Mesothelial cell of epicardium (in vitro differentiated cells): ENCODE measurements around the gene SNX9. TPM values are rescaled to one million over a fixed set of nuclear protein-coding genes. Genes with fewer than 3 reads are reported as not detected.
"Not testable (repeated sequence)": the region's sequence is repeated elsewhere in the genome, so short reads cannot be mapped to it uniquely, and the experiment has no call there.

ENCODE experiments used
- DNase-seq, 2 experiments: peaks; one replicate each; pipeline ENCODE4 v3.0.0; 2021; ENCODE audit warnings: low spot score in 2 of 2; ENCODE audit not compliant: unreplicated experiment in 2 of 2
- H3K27ac Mint-ChIP-seq: 2 replicates; pipeline ENCODE4 v1.8.0; 2021; ENCODE audit warnings: mixed read lengths
- H3K27me3 Mint-ChIP-seq: 2 replicates; pipeline ENCODE4 v1.8.0; 2021; ENCODE audit warnings: low read depth, mixed read lengths
- H3K36me3 Mint-ChIP-seq: 2 replicates; pipeline ENCODE4 v1.8.0; 2021; ENCODE audit warnings: mixed read lengths
- H3K4me1 Mint-ChIP-seq: 2 replicates; pipeline ENCODE4 v1.8.0; 2021; ENCODE audit warnings: mixed read lengths
- H3K4me3 Mint-ChIP-seq: 2 replicates; pipeline ENCODE4 v1.8.0; 2021; ENCODE audit warnings: mild to moderate bottlenecking, moderate library complexity, mixed read lengths
- H3K9me3 Mint-ChIP-seq: 2 replicates; pipeline ENCODE4 v1.8.0; 2021; ENCODE audit warnings: mixed read lengths
- total RNA-seq: library from RNA; stranded (reverse); gene quantifications from 3 replicates; pipeline ENCODE4 v1.2.1, GENCODE V29; 2021
- TF ChIP-seq, protein P1 (sequence below): fragments of 200-600 bp; sonication (generic); IDR thresholded peaks from one replicate; pipeline ENCODE4 v1.5.0; 2021; ENCODE audit warnings: antibody characterized with exemption; ENCODE audit not compliant: unreplicated experiment

The SNX9 gene
- total RNA-seq, 1 donor from 2014 or later, result 23.1 TPM

DNA sequence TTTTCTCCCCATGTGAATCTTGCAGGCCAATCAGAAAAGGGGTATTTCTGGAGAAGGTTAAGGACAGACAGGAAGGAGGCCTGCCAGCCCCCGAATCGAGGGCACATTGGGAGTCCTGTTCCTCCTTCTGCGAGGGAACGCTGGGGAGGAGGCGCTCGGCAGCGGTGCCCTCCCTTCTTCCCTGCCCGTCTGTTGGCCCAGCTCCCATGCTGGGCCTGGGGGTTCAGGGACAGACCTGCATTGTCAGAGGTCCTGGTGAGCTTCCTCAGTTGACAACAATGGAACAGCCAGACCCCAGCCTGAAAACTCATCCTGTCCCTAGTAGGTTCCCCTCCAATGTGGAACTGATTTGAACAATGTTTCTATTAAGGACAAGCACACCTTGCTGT lies 143.5 kb downstream of the SNX9 start:
- H3K9me3 Mint-ChIP-seq, result no peaks in the 10 kb centered on the region
- no peak overlapping the region for H3K4me3 Mint-ChIP-seq
- H3K4me1 Mint-ChIP-seq, result peaks cover 14% of the 10 kb centered on the region
- H3K36me3 Mint-ChIP-seq, result no peaks in the 10 kb centered on the region
- no peak for DNase-seq
- TF ChIP-seq, protein P1, sequence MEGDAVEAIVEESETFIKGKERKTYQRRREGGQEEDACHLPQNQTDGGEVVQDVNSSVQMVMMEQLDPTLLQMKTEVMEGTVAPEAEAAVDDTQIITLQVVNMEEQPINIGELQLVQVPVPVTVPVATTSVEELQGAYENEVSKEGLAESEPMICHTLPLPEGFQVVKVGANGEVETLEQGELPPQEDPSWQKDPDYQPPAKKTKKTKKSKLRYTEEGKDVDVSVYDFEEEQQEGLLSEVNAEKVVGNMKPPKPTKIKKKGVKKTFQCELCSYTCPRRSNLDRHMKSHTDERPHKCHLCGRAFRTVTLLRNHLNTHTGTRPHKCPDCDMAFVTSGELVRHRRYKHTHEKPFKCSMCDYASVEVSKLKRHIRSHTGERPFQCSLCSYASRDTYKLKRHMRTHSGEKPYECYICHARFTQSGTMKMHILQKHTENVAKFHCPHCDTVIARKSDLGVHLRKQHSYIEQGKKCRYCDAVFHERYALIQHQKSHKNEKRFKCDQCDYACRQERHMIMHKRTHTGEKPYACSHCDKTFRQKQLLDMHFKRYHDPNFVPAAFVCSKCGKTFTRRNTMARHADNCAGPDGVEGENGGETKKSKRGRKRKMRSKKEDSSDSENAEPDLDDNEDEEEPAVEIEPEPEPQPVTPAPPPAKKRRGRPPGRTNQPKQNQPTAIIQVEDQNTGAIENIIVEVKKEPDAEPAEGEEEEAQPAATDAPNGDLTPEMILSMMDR, result no peak
- H3K27me3 Mint-ChIP-seq, result no peaks in the 10 kb centered on the region
- H3K27ac Mint-ChIP-seq, result no peak overlapping the region

DNA sequence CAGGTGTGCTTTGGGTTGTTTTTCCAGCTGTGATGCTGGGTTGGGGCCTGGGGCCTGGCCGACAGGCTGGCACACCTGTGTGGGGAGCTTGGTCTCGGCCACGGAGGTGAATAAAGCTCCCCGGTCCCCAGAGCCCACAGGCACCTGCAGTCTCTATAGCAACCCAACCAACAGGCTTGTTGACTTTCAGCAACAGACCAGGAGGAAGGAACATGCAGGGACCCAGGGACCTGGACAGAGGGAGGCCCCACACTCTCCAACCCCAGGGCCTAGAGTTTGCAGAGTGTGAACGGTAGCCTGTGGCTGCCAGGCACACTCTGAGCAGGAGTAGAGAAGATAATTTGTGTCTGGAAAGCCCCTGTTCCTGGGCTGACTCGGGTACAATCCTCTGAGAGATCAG lies 144.0 kb downstream of the SNX9 start:
- H3K4me3 Mint-ChIP-seq, result no peak overlapping the region
- no peak for DNase-seq
- no peaks in the 10 kb centered on the region for H3K36me3 Mint-ChIP-seq
- TF ChIP-seq, protein P1, result no peak
- H3K27ac Mint-ChIP-seq, result peak overlapping the region; percentile 58
- H3K9me3 Mint-ChIP-seq, result no peaks in the 10 kb centered on the region
- H3K27me3 Mint-ChIP-seq, result no peaks in the 10 kb centered on the region
- H3K4me1 Mint-ChIP-seq, result peaks cover 16% of the 10 kb centered on the region

DNA sequence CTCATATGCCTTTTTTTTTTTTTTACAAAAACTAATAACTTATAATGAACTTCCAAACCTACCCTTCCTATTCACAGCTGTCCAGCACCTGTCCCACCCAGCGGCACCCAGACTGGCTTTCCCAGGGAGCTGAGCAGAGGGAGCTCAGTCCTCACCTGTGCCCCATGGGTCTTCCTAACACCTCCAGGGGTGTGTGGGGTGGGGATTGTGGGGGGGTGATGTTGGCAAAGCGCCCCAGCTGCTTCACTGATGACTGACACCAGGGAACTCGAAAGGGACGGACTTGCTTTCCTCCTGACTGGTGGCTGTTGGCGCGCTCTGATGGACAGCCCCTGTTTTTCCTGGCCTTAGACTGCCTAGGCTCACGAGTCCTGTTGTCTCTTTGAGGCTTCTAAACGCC lies 144.4 kb downstream of the SNX9 start:
- Mint-ChIP-seq H3K27me3 (no peaks in the 10 kb centered on the region), H3K36me3 (no peaks in the 10 kb centered on the region), H3K4me3 (no peak overlapping the region), H3K27ac (no peak overlapping the region), H3K4me1 (peaks cover 18% of the 10 kb centered on the region), H3K9me3 (no peaks in the 10 kb centered on the region)
- TF ChIP-seq, protein P1, result no peak
- no peak for DNase-seq

DNA sequence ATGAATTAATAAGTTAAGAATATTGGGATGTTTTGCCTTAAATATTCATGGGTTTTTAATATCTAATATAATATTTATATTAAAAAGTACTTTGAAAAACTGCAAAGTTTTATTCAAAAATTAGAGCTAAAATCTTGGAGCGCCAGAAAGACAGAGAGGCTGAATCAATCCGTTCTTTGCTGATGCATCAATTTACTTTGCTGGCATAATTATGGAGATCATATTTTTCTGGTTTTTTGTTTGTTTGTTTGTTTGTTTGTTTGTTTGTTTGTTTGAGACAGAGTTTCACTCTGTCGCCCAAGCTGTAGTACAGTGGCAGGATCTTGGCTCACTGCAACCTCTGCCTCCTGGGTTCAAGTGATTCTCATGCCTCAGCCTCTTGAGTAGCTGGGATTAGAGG lies 149.1 kb downstream of the SNX9 start:
- not testable (repeated sequence) for H3K4me3 Mint-ChIP-seq, H3K27me3 Mint-ChIP-seq, DNase-seq, H3K27ac Mint-ChIP-seq, H3K36me3 Mint-ChIP-seq, H3K9me3 Mint-ChIP-seq
- H3K4me1 Mint-ChIP-seq, result peaks cover 16% of the 10 kb centered on the region

DNA sequence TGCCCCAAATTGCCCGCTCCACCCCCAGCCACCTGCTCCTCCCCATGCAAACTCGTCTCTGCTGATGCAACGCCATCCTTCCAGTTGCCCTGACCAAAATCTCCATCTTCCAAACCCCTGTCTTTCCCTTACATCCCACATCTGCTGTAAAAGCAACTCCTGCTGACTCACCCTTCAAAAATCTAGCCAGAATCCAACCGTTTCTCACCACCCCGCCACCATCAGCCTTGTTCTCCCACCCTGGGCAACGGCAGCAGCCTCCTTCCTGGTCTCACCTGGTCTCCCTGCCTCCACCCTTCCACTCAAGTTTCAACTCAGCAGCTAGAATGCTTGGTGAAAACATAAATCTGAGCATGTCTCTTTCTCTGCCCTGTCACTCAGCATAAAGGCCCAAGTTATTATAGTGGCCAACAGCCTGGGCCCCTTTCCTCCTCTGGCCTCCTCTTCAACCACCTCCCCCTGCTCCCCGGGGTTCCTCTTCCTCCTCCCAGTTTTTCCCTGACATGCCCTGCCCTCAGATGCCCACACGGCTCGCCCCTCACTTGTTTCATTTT lies 151.4 kb downstream of the SNX9 start:
- Mint-ChIP-seq H3K4me1 (peaks cover 22% of the 10 kb centered on the region), H3K27me3 (peaks cover 3% of the 10 kb centered on the region), H3K27ac (no peak overlapping the region), H3K36me3 (no peaks in the 10 kb centered on the region), H3K9me3 (no peaks in the 10 kb centered on the region), H3K4me3 (no peak overlapping the region)
- DNase-seq, result no peak
- TF ChIP-seq, protein P1, result no peak

DNA sequence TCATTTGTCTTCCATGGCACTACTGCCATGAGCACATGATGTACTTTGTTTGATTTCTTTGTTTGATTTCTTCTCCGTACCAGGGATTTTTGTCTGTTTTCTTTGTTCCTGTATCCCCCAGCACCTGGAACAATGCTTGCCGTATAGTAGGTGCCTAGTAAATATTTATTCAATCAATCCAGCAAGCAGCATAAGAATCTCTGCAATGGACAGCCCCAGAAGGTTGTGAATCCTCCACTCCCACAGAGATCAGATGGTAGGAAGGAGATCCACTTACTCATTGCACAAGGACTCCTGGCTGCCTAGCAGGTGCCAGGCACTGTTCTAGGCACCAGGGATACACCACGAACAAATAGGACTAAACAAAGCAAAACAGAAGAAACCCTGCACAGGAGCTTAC lies 151.9 kb downstream of the SNX9 start:
- Mint-ChIP-seq H3K27ac (no peak overlapping the region), H3K4me1 (peaks cover 22% of the 10 kb centered on the region), H3K27me3 (peaks cover 3% of the 10 kb centered on the region), H3K9me3 (no peaks in the 10 kb centered on the region), H3K36me3 (no peaks in the 10 kb centered on the region), H3K4me3 (no peak overlapping the region)
- TF ChIP-seq, protein P1, result no peak
- DNase-seq, result no peak
